Measurements from ENCODE around the gene OR2B3.

- TF ChIP-seq RAD21 (IDR thresholded peaks at IDR 0.05) (no peak), REST (IDR thresholded peaks at IDR 0.05) (no peak), CTCF (IDR thresholded peaks at IDR 0.05; ENCODE audit: low read depth, low read length, missing input control) (no peak), GABPA (IDR thresholded peaks at IDR 0.05 in 1 of 2, conservative IDR thresholded peaks at IDR 0.05 in 1 of 2) (no peak), EGR1 (IDR thresholded peaks at IDR 0.05; ENCODE audit: low read depth in 2 of 2) (no peak), YY1 (IDR thresholded peaks at IDR 0.05) (no peak), HNF4A (conservative IDR thresholded peaks at IDR 0.05) (no peak), FOXA1 (IDR thresholded peaks at IDR 0.05) (no peak), TAF1 (conservative IDR thresholded peaks at IDR 0.05) (no peak), JUND (IDR thresholded peaks at IDR 0.05) (no peak), ATF3 (IDR thresholded peaks at IDR 0.05) (no peak), ZBTB33 (IDR thresholded peaks at IDR 0.05) (no peak), MAX (IDR thresholded peaks at IDR 0.05) (no peak)
These were observed 4.7 kb downstream of the OR2B3 start for GRCh38 chr6:29082457-29082856.

Data from liver (tissue), 3 donors.